Small intestine (tissue), 7 donors: ENCODE measurements around the gene IL17B. TPM values are rescaled to one million over a fixed set of nuclear protein-coding genes. Genes with fewer than 3 reads are reported as not detected.

ENCODE experiments used
- DNase-seq, 2 donors: peaks; one replicate each; pipeline versions ENCODE4 v3.0.0 to v3.0.0-alpha.2; 2013
- FAIRE-seq: peaks from 2 replicates; lab custom pipeline; 2012; peaks lifted over from hg19 to GRCh38; lab: Jason Lieb, UNC
- H3K27ac ChIP-seq, 3 donors: one replicate each; pipeline ENCODE4 v1.5.1; 2013; ENCODE audit warnings: low read length in 2 of 3, mild to moderate bottlenecking in 2 of 3, control low read depth in 1 of 3, inconsistent platforms in 1 of 3, low read depth in 1 of 3, moderate library complexity in 1 of 3
- H3K27me3 ChIP-seq, 3 donors: one replicate each; pipeline ENCODE4 v1.6.1; 2013; ENCODE audit warnings: low read length in 3 of 3, inconsistent platforms in 1 of 3; ENCODE audit not compliant: control insufficient read depth in 3 of 3, insufficient read depth in 3 of 3
- H3K36me3 ChIP-seq, 3 donors: one replicate each; pipeline ENCODE4 v1.6.1; 2013; ENCODE audit warnings: low read length in 3 of 3, inconsistent platforms in 1 of 3, low read depth in 1 of 3, mild to moderate bottlenecking in 1 of 3, moderate library complexity in 1 of 3; ENCODE audit not compliant: control insufficient read depth in 3 of 3, insufficient read depth in 2 of 3
- H3K4me1 ChIP-seq, 3 donors: one replicate each; pipeline ENCODE4 v1.6.1; 2013; ENCODE audit warnings: low read length in 2 of 3, inconsistent platforms in 1 of 3, low read depth in 1 of 3, mild to moderate bottlenecking in 1 of 3, moderate library complexity in 1 of 3; ENCODE audit not compliant: control insufficient read depth in 3 of 3, insufficient read depth in 2 of 3
- H3K4me3 ChIP-seq, 3 donors: one replicate each; pipeline ENCODE4 v1.5.1; 2013; ENCODE audit warnings: low read length in 3 of 3, control low read depth in 1 of 3, inconsistent platforms in 1 of 3, low read depth in 1 of 3, mild to moderate bottlenecking in 1 of 3, moderate library complexity in 1 of 3
- H3K9me3 ChIP-seq, 2 donors: one replicate each; pipeline ENCODE4 v1.6.1; 2013; ENCODE audit warnings: low read depth in 1 of 2, low read length in 1 of 2; ENCODE audit not compliant: control insufficient read depth in 2 of 2, insufficient read depth in 1 of 2
- WGBS, 3 donors: extraction: QIAGEN DNeasy Blood & Tissue Kit; methylation state at CpG; one replicate each; pipeline ENCODE4 v1.1.7; 2013; 5-methylcytosine and 5-hydroxymethylcytosine counted together
- polyA plus RNA-seq, 4 donors: library from polyadenylated mRNA; stranded (reverse) in 3 of 4; unstranded in 1 of 4; fragments of 200-250 nt in 3 of 4; fragments of 120-200 nt in 1 of 4; gene quantifications; one replicate each; pipeline versions ENCODE4 v1.2.1 to v1.2.3, GENCODE V29; 2013
- donor health status: healthy with polysubstance abuse.
- donor health status: control.
- donor health status: control.
- donor health status: Bipolar disorder and iron deficiency.
- donor health status: healthy.

The IL17B gene
- polyA plus RNA-seq, 4 donors = 0.98 to 2.1 TPM; not detected in 2

DNA sequence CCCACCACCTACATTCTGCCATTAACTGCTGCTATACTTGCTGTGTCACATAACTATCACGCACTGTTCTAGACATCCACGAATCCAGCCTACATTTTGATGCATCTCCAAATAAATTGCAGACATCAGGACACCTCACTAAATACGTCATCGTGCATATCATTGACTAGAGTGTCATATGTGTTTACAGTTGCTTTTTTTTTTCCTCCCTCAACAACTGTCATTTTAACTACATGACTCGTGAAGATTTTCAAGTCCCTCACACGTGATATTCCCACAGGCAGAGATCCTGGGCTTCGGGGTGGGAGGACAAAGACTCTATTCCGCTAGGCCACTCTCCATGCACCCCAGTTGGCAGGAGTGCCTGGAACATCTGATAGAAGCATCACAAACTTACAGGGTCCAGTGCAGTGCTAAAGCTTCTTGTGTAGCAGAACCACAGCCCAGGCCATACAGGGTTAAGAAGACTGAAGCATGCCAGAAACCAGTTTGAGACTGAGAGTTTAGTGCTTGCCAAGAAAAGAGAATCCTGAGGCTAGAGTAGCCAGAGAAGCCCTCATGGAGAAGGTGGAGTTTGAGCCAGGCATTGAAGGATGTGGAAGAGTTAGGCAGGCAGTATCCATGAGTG lies 20.1 kb downstream of the IL17B start:
- 70 to 83% (median 80%) methylated on average over 8 of the region's 8 CpGs for WGBS, 3 donors
- FAIRE-seq (no peak), DNase-seq (no peak)
- Histone ChIP-seq H3K27ac (no peak overlapping the region), H3K27me3 (no peaks in the 10 kb centered on the region), H3K4me1 (peaks cover 0 to 18% (median 0%) of the 10 kb centered on the region in 3 donors), H3K9me3 (no peaks in the 10 kb centered on the region), H3K36me3 (peaks cover 0 to 10% (median 0%) of the 10 kb centered on the region in 3 donors), H3K4me3 (peak overlapping the region in 1 of 3 donors; percentile 89)

- H3K27me3 ChIP-seq = no peaks in the 10 kb centered on the region
- H3K9me3 ChIP-seq = no peaks in the 10 kb centered on the region
- WGBS, 3 donors = 0 to 3% (median 1%) methylated on average over 14 to 18 of the region's 18 CpGs
- peaks cover 0 to 9% (median 0%) of the 10 kb centered on the region in 3 donors for H3K36me3 ChIP-seq
- peak in 1 of 2 donors; percentile 28 for DNase-seq
- peaks cover 0 to 21% (median 0%) of the 10 kb centered on the region in 3 donors for H3K4me1 ChIP-seq
- H3K27ac ChIP-seq = peak overlapping the region in 2 of 3 donors; percentile 64 to 78
- FAIRE-seq = no peak
- peak overlapping the region; percentile 43 to 89 (median 55) for H3K4me3 ChIP-seq
Measured at GRCh38 chr5:149358294-149358651, 20.8 kb downstream of the IL17B start.

DNA sequence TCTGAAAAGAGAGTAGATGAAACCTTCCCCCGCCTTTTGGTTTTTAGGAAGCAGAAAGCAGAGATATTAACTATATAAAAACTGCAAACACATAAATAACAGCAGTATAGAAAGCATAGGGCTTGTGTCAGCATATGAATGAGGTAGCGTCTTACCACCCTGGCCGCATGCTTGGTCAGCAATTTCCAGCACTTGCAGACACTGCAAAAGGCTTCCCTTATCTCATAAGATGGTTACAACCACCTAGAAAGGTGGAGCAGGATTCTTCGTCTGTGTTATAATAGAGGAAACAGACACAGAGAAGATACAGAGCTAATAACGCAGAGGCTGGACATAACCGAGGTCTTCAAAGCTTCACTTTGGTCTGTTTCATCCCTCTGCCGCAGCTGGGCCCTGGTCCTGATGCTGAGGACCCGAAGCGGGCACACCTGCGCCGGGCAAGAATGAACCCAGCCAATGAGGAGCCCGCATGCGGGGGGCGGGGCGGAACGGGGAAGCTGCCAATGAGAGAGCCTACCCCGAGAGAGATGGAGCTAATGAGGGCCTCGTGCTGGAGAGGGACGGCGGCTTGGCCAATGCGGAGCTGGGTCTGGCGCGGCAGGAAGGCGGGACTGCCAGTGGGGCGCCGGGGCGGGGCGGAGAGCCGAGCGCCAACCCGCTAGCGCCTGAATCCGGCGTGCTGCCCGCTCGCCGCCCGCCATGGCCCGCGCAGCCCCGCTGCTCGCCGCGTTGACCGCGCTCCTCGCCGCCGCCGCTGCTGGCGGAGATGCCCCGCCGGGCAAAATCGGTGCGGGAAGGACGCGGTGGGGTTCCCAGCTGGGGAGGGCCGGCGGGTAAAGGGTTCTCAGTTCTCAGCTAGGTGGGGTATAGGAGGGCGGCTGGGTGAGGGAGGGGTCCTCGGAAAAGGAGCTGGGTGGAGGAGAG lies 21.5 kb downstream of the IL17B start, which contains the start of gene PCYOX1L:
PCYOX1L (plus strand) TSS at position 677 of the 924 bp plus-strand sequence; CDS start at position 700, 23 bp downstream.
- Histone ChIP-seq H3K36me3 (peaks cover 0 to 9% (median 0%) of the 10 kb centered on the region in 3 donors), H3K4me3 (peak within 1 kb of the TSS; percentile 43 to 89 (median 55)), H3K27ac (peak within 1 kb of the TSS in 2 of 3 donors; percentile 64 to 82), H3K27me3 (no peaks in the 10 kb centered on the region), H3K4me1 (peaks cover 0 to 21% (median 0%) of the 10 kb centered on the region in 3 donors), H3K9me3 (no peaks in the 10 kb centered on the region)
- FAIRE-seq (no peak), DNase-seq (peak; percentile 98)
- 2 to 3% (median 3%) methylated on average over 37 to 61 of the region's 61 CpGs for WGBS, 3 donors

DNA sequence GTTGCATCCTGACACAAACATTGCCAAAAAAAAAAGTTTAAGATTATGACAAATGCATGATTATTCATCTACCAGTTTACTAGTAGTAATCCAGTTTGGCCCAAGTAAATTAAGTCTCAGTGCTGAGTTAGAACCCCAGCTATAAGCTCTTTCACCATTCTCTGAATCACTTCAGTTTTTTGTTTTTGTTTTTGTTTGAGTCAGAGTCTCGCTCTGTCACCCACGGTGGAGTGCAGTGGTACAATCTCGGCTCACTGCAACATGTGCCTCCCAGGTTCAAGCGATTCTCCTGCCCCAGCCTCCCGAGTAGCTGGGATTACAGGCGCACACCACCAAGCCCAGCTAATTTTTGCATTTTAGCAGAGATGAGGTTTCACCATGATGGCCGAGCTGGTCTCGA lies 22.7 kb downstream of the IL17B start:
- Histone ChIP-seq H3K9me3 (no peaks in the 10 kb centered on the region), H3K4me1 (peaks cover 0 to 21% (median 0%) of the 10 kb centered on the region in 3 donors), H3K36me3 (peaks cover 2 to 11% (median 2%) of the 10 kb centered on the region in 3 donors), H3K4me3 (no peak overlapping the region), H3K27ac (peak overlapping the region in 1 of 3 donors; percentile 82), H3K27me3 (no peaks in the 10 kb centered on the region)
- 88 to 94% (median 89%) methylated on average over 8 of the region's 8 CpGs for WGBS, 3 donors
- no peak for DNase-seq
- no peak for FAIRE-seq

- H3K4me3 ChIP-seq = no peak overlapping the region
- H3K27me3 ChIP-seq = no peaks in the 10 kb centered on the region
- DNase-seq (no peak), FAIRE-seq (no peak)
- peaks cover 0 to 21% (median 0%) of the 10 kb centered on the region in 3 donors for H3K4me1 ChIP-seq
- 91 to 96% (median 95%) methylated on average over 1 of the region's 1 CpG for WGBS, 3 donors
- no peak overlapping the region for H3K27ac ChIP-seq
- no peaks in the 10 kb centered on the region for H3K9me3 ChIP-seq
- peaks cover 5 to 16% (median 7%) of the 10 kb centered on the region in 3 donors for H3K36me3 ChIP-seq
Measured at GRCh38 chr5:149355688-149356087, 23.4 kb downstream of the IL17B start.

DNA sequence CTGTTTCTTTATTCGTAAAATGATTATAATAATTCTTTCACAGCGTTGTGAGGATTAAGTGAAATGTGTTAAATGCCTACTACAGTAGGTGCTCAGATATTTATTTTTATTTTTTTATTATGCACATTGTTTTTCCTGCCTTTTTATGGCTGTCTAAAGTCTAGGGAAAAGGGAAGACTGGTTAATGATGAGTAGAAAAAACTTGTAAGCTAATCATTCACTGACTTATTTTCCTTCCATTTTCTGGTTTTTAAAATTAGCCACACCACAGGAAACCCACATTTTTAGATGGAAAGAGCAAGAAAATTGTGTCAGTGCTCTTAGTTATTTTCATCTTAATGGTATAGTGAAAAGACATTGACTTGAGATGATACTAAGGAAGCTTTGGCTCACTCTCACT lies 25.2 kb downstream of the IL17B start:
- FAIRE-seq = no peak
- Histone ChIP-seq H3K4me1 (peaks cover 0 to 18% (median 0%) of the 10 kb centered on the region in 3 donors), H3K27me3 (no peaks in the 10 kb centered on the region), H3K27ac (peak overlapping the region in 1 of 3 donors; percentile 71), H3K36me3 (peaks cover 12 to 24% (median 15%) of the 10 kb centered on the region in 3 donors), H3K9me3 (no peaks in the 10 kb centered on the region), H3K4me3 (no peak overlapping the region)
- peak in 1 of 2 donors; percentile 68 for DNase-seq
- 60 to 68% (median 64%) methylated on average over 2 of the region's 2 CpGs for WGBS, 3 donors

DNA sequence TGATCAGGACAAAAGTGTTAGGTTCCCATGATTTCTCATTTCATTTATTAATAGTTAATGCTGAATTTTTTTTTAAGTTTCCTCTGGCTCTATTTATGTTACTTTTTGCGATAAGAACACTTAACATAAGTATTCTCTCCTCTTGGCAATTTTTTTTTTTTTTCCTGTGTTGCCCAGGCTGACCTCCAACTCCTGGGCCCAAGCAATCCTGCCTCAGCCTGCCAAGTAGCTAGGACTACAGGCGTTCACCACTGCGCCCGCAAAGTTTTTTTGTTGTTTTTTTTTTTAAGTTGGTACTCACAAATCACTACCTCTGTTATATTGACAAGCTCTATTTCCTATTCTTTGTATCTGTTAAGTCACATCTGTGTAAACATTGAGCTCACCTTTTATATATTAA lies 26.9 kb downstream of the IL17B start:
- Histone ChIP-seq H3K27ac (no peak overlapping the region), H3K4me3 (no peak overlapping the region), H3K27me3 (no peaks in the 10 kb centered on the region), H3K36me3 (peaks cover 14 to 31% (median 15%) of the 10 kb centered on the region in 3 donors), H3K9me3 (no peaks in the 10 kb centered on the region), H3K4me1 (peaks cover 0 to 13% (median 3%) of the 10 kb centered on the region in 3 donors)
- DNase-seq (no peak), FAIRE-seq (no peak)
- WGBS, 3 donors = 78 to 93% (median 92%) methylated on average over 4 of the region's 4 CpGs

DNA sequence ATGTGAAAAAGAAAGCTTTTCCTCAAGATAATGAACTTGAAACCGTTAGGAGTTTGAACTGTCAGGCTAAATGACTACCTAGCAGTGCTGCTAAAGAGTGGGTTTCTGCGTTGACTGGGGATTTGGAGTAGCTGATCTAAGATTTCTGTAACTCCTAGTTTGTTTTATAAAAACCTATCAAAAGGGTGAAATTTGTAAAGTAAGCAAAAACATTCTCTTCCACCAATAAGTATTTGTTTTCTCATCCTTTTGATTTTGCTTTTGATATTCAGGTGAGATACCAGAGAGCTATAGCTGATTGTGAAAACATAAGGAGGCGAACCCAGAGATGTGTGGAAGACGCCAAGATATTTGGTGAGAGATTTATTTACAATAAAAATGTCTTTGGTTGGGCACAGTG lies 29.7 kb downstream of the IL17B start:
- FAIRE-seq (no peak), DNase-seq (no peak)
- WGBS, 3 donors = 89 to 94% (median 92%) methylated on average over 4 of the region's 4 CpGs
- H3K4me3 ChIP-seq = no peak overlapping the region
- no peaks in the 10 kb centered on the region for H3K27me3 ChIP-seq
- H3K9me3 ChIP-seq = no peaks in the 10 kb centered on the region
- peaks cover 0 to 16% (median 3%) of the 10 kb centered on the region in 3 donors for H3K4me1 ChIP-seq
- peaks cover 14 to 22% (median 15%) of the 10 kb centered on the region in 3 donors for H3K36me3 ChIP-seq
- H3K27ac ChIP-seq = peak overlapping the region in 1 of 3 donors; percentile 13
